GM12878 (cell line): Measurements from ENCODE around the gene CDKL2. TPM values are rescaled to one million over a fixed set of nuclear protein-coding genes. Genes with fewer than 3 reads are reported as not detected.
A peak's percentile ranks its signal among the peaks of the same experiment; 100 is the strongest.

Experiments
- ATAC-seq: fragments of 200-7000 bp; cut with Tn5 transposase; 3 replicates; pipeline ENCODE4 v1.9.1; 2020; ENCODE audit warnings: mild to moderate bottlenecking, moderate library complexity
- BruUV-seq: library from RNA; stranded (reverse); fragments of 400-500 nt; replicated peaks from 2 replicates; lab custom pipeline; 2021; lab: Mats Ljungman, UMichigan
- CTCF ChIA-PET: fragments of 300-600 bp; sonication (Branson Sonifier 250); formaldehyde crosslinking; extraction: SDS; loops from one replicate; lab custom pipeline; 2021; ENCODE audit warnings: inconsistent platforms; lab: Yijun Ruan, JAX
- POLR2A ChIA-PET: fragments of 350-600 bp; formaldehyde crosslinking; extraction: SDS; loops from one replicate; lab custom pipeline; 2021; ENCODE audit warnings: inconsistent platforms; lab: Charles Lee
- RAD21 ChIA-PET: fragments of 300-600 bp; sonication (Branson Sonifier 250); formaldehyde crosslinking; loops from one replicate; lab custom pipeline; 2023; ENCODE audit warnings: antibody characterized with exemption; ENCODE audit not compliant: unreplicated experiment; lab: Charles Lee
- SMC1A ChIA-PET: fragments of 300-600 bp; sonication (Branson Sonifier 250); formaldehyde crosslinking; loops from one replicate; lab custom pipeline; 2023; ENCODE audit not compliant: unreplicated experiment, uncharacterized antibody; lab: Charles Lee
- DNase-seq: peaks from one replicate; pipeline ENCODE4 v3.0.0-alpha.2; 2011; ENCODE audit warnings: low read depth, low spot score
- FAIRE-seq: peaks from 3 replicates; lab custom pipeline; 2011; peaks lifted over from hg19 to GRCh38; lab: Jason Lieb, UNC
- H2AFZ ChIP-seq: 2 replicates; pipeline ENCODE4 v1.6.0; 2011; ENCODE audit warnings: low read depth, low read length, control low read depth; ENCODE audit not compliant: control insufficient read depth
- H3K27ac ChIP-seq: 2 replicates; pipeline ENCODE4 v1.5.1; 2011; ENCODE audit warnings: control low read depth; ENCODE audit not compliant: control insufficient read depth, insufficient read depth
- H3K27me3 ChIP-seq, 2 experiments: replicated peaks in 1 of 2; 2 replicates each; pipeline versions ENCODE4 v1.6.0 to v1.6.1; 2011; ENCODE audit warnings: low read length in 1 of 2; ENCODE audit not compliant: control insufficient read depth in 2 of 2, insufficient read depth in 2 of 2
- H3K36me3 ChIP-seq, 2 experiments: 2 replicates each; pipeline ENCODE4 v1.5.1; 2011; ENCODE audit warnings: low read length in 1 of 2; ENCODE audit not compliant: control insufficient read depth in 2 of 2, insufficient read depth in 2 of 2
- H3K4me1 ChIP-seq: 2 replicates; pipeline ENCODE4 v1.6.1; 2011; ENCODE audit warnings: mild to moderate bottlenecking, low read length, moderate library complexity, mixed read lengths; ENCODE audit not compliant: control insufficient read depth, insufficient read depth
- H3K4me2 ChIP-seq: 2 replicates; pipeline ENCODE4 v1.6.0; 2011; ENCODE audit warnings: control low read depth; ENCODE audit not compliant: control insufficient read depth, insufficient read depth
- H3K4me3 ChIP-seq: fragments of 200-600 bp; sonication (generic); 2 replicates; pipeline ENCODE4 v1.5.1; 2016
- H3K79me2 ChIP-seq: 2 replicates; pipeline ENCODE4 v1.6.0; 2011; ENCODE audit warnings: low read length; ENCODE audit not compliant: control insufficient read depth, insufficient read depth
- H3K9ac ChIP-seq: 2 replicates; pipeline ENCODE4 v1.8.0; 2011; ENCODE audit warnings: low read length, control low read depth, mixed read lengths; ENCODE audit not compliant: control insufficient read depth, insufficient read depth
- H3K9me3 ChIP-seq: replicated peaks from 3 replicates; pipeline ENCODE4 v1.5.1; 2011; ENCODE audit warnings: mild to moderate bottlenecking, low read length; ENCODE audit not compliant: control insufficient read depth, insufficient read depth
- H4K20me1 ChIP-seq: 2 replicates; pipeline ENCODE4 v1.6.0; 2011; ENCODE audit not compliant: control insufficient read depth, insufficient read depth
- CEBPB ChIP-seq, 2 experiments: fragments of 150-350 bp in 1 of 2; IDR thresholded peaks; 2 replicates each; pipeline ENCODE4 v1.6.1; 2012 to 2014; ENCODE audit warnings: low read depth in 2 of 2, low read length in 2 of 2, borderline replicate concordance in 1 of 2, inconsistent platforms in 1 of 2
- CREM ChIP-seq: IDR thresholded peaks from 2 replicates; pipeline ENCODE4 v1.6.1; 2014; ENCODE audit warnings: antibody characterized with exemption, low read depth
- E4F1 ChIP-seq: fragments of 450-650 bp; IDR thresholded peaks from 2 replicates; pipeline ENCODE4 v1.6.1; 2018; ENCODE audit warnings: borderline replicate concordance, mild to moderate bottlenecking; ENCODE audit not compliant: partially characterized antibody
- EED ChIP-seq: sonication (generic); IDR thresholded peaks from 2 replicates; pipeline ENCODE4 v1.6.1; 2016; ENCODE audit warnings: antibody characterized with exemption, low read depth
- FOXK2 ChIP-seq: fragments of 450-650 bp; IDR thresholded peaks from 2 replicates; pipeline ENCODE4 v1.6.1; 2017; ENCODE audit warnings: mild to moderate bottlenecking, moderate library complexity
- NR2C2 ChIP-seq: IDR thresholded peaks from 2 replicates; pipeline ENCODE4 v1.6.1; 2011; ENCODE audit warnings: borderline replicate concordance, low read depth; ENCODE audit not compliant: control insufficient read depth, insufficient read length
- PML ChIP-seq: IDR thresholded peaks from 2 replicates; pipeline ENCODE4 v1.6.1; 2012; ENCODE audit warnings: low read length, inconsistent platforms
- RELA ChIP-seq: fragments of 450-650 bp; IDR thresholded peaks from 2 replicates; pipeline ENCODE4 v1.8.0; 2014; ENCODE audit warnings: borderline replicate concordance; ENCODE audit not compliant: partially characterized antibody
- SMAD5 ChIP-seq: IDR thresholded peaks from 2 replicates; pipeline ENCODE4 v1.6.1; 2016; ENCODE audit warnings: antibody characterized with exemption, low read depth
- STAT1 ChIP-seq: fragments of 450-650 bp; conservative IDR thresholded peaks from 2 replicates; pipeline ENCODE4 v1.6.1; 2014; ENCODE audit warnings: antibody characterized with exemption, mild to moderate bottlenecking
- TCF12 ChIP-seq: IDR thresholded peaks from 2 replicates; pipeline ENCODE4 v1.6.1; 2011; ENCODE audit warnings: low read depth, mild to moderate bottlenecking, low read length
- USF2 ChIP-seq: IDR thresholded peaks from 2 replicates; pipeline ENCODE4 v1.6.1; 2011; ENCODE audit warnings: low read depth, low read length, improper control_type of control experiment, borderline replicate concordance
- WGBS: methylation state at CpG from one replicate; pipeline ENCODE4 v1.1.6; 2016; ENCODE audit warnings: low lambda C conversion rate; ENCODE audit not compliant: insufficient replicate concordance, insufficient coverage; ENCODE audit errors: missing lambda C conversion rate; 5-methylcytosine and 5-hydroxymethylcytosine counted together
- in situ Hi-C: fragments of 300-500 bp; cut with MboI; formaldehyde crosslinking; loops from 9 replicates; pipeline ENCODE4 v1.14.3; 2018; ENCODE audit warnings: mixed read lengths
- intact Hi-C: fragments of 100-400 bp; cut with micrococcal nuclease; formaldehyde crosslinking; loops from one replicate; pipeline ENCODE4 v1.14.2; 2022; ENCODE audit not compliant: unreplicated experiment
- polyA plus RNA-seq, 11 experiments: library from polyadenylated mRNA; depleted of rRNA in 4 of 11; unstranded in 6 of 11; stranded (reverse) in 5 of 11; fragments of >200 nt; fragmentation: Nextera tagmentation in 4 of 11; fragmentation: Illumina TruSeq in 1 of 11; extraction: Ambion mirVana in 4 of 11; extraction: Trizol in 1 of 11; gene quantifications; 1 replicate in 1 of 11; 2 replicates in 10 of 11; pipeline versions ENCODE4 v1.2.1 to v1.2.3, GENCODE V29; 2011 to 2016; ENCODE audit warnings: inconsistent platforms in 2 of 11, missing spikeins in 2 of 11, low read depth in 1 of 11
- total RNA-seq, 4 experiments: library from RNA; depleted of rRNA in 3 of 4; stranded (reverse); fragments of >200 nt in 3 of 4; fragmentation: Illumina TruSeq in 1 of 4; extraction: Trizol in 1 of 4; gene quantifications; 2 replicates each; pipeline versions ENCODE4 v1.2.1 to v1.2.3, GENCODE V29; 2013 to 2021
- TF ChIP-seq, protein P1 (sequence below): fragments of 450-650 bp; conservative IDR thresholded peaks from 2 replicates; pipeline ENCODE4 v1.6.1; 2017; ENCODE audit warnings: mild to moderate bottlenecking, moderate library complexity
- TF ChIP-seq, protein P2 (sequence below): fragments of 450-650 bp; IDR thresholded peaks from 2 replicates; pipeline ENCODE4 v1.6.1; 2017; ENCODE audit warnings: mild to moderate bottlenecking, moderate library complexity

The CDKL2 gene
- total and polyA plus RNA-seq, 10 of the 15 experiments (the other 5 are each of a cell fraction or from before 2014, with no cell fraction given), result 0.05 to 0.24 (median 0.06) TPM; not detected in 7

DNA sequence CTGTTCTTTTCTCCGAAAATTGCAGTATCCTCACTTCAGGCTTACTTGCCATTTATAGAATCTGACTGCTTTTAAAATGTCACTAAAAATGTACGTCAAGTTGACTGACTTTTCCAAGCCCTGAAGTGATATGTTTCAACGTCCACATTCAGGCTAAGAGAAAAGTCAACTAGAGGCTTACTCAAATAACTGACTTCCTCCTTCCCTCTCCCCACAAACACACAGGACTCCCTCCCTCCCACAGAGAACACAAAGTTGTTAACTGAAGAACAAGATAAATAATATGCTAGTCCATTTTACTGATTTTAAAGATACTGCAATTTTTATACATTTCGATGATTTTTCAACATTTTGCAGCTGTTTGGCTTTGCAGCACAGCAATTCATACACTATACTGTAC lies 13.8 kb upstream of the CDKL2 start (continued):
- no peak for TF ChIP-seq CREM
- TF ChIP-seq, all 136 proteins: peak for 0

DNA sequence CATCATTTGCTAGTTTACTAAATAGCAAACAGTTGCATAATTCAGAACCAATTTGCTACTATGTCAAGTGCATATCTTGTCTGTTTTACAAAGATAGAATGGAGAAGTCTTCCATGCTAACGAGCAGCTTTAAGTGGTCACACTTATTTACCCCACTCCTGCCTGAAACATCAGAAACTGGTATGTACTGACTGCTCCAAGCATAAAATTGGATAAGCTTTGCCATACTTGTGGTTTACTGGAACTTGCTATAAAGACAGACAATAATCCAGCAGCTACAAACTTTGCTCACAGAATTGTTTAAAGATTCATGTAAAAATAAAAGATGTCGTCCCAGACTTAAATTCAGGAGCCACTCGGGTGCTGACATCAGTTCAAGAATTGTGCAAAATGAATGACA lies 13.3 kb upstream of the CDKL2 start:
- Histone ChIP-seq H3K27me3 (no peaks in the 10 kb centered on the region), H3K27ac (no peak overlapping the region), H4K20me1 (no peaks in the 10 kb centered on the region), H3K9ac (no peak overlapping the region), H3K4me3 (no peak overlapping the region), H3K9me3 (no peaks in the 10 kb centered on the region), H3K4me1 (no peaks in the 10 kb centered on the region), H3K36me3 (peaks cover 6 to 10% of the 10 kb centered on the region in 2 experiments), H3K4me2 (no peak overlapping the region), H2AFZ (no peak overlapping the region), H3K79me2 (no peaks in the 10 kb centered on the region)
- intact Hi-C loops, result no loop called here
- in situ Hi-C loops, result no loop called here
- ChIA-PET POLR2A (no interaction called here), CTCF (interaction anchor here (0.5 to 1.1 kb wide), 2 partner anchors 10 to 32 kb away, joined by 3 read pairs; no protein-coding TSS in a partner anchor), SMC1A (interaction anchor here (1.4 kb wide), 1 partner anchor 117 kb away, joined by 3 read pairs; no protein-coding TSS in a partner anchor), RAD21 (no interaction called here)
- DNase-seq, result no peak
- WGBS, result 69% methylated on average over 3 of the region's 3 CpGs
- FAIRE-seq, result peak; percentile 31
- BruUV-seq, result TSS peak; percentile 46
- no peak for ATAC-seq
- TF ChIP-seq STAT1 (no peak), E4F1 (no peak), SMAD5 (no peak), TCF12 (no peak), NR2C2 (no peak), CEBPB (IDR thresholded peaks at IDR 0.05; ENCODE audit: borderline replicate concordance in 1 of 2, low read depth in 2 of 2, low read length in 2 of 2) (no peak), RELA (no peak), USF2 (no peak), PML (no peak), FOXK2 (no peak), EED (no peak)
- TF ChIP-seq, protein P1, sequence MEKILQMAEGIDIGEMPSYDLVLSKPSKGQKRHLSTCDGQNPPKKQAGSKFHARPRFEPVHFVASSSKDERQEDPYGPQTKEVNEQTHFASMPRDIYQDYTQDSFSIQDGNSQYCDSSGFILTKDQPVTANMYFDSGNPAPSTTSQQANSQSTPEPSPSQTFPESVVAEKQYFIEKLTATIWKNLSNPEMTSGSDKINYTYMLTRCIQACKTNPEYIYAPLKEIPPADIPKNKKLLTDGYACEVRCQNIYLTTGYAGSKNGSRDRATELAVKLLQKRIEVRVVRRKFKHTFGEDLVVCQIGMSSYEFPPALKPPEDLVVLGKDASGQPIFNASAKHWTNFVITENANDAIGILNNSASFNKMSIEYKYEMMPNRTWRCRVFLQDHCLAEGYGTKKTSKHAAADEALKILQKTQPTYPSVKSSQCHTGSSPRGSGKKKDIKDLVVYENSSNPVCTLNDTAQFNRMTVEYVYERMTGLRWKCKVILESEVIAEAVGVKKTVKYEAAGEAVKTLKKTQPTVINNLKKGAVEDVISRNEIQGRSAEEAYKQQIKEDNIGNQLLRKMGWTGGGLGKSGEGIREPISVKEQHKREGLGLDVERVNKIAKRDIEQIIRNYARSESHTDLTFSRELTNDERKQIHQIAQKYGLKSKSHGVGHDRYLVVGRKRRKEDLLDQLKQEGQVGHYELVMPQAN, result no peak
- TF ChIP-seq, protein P2, sequence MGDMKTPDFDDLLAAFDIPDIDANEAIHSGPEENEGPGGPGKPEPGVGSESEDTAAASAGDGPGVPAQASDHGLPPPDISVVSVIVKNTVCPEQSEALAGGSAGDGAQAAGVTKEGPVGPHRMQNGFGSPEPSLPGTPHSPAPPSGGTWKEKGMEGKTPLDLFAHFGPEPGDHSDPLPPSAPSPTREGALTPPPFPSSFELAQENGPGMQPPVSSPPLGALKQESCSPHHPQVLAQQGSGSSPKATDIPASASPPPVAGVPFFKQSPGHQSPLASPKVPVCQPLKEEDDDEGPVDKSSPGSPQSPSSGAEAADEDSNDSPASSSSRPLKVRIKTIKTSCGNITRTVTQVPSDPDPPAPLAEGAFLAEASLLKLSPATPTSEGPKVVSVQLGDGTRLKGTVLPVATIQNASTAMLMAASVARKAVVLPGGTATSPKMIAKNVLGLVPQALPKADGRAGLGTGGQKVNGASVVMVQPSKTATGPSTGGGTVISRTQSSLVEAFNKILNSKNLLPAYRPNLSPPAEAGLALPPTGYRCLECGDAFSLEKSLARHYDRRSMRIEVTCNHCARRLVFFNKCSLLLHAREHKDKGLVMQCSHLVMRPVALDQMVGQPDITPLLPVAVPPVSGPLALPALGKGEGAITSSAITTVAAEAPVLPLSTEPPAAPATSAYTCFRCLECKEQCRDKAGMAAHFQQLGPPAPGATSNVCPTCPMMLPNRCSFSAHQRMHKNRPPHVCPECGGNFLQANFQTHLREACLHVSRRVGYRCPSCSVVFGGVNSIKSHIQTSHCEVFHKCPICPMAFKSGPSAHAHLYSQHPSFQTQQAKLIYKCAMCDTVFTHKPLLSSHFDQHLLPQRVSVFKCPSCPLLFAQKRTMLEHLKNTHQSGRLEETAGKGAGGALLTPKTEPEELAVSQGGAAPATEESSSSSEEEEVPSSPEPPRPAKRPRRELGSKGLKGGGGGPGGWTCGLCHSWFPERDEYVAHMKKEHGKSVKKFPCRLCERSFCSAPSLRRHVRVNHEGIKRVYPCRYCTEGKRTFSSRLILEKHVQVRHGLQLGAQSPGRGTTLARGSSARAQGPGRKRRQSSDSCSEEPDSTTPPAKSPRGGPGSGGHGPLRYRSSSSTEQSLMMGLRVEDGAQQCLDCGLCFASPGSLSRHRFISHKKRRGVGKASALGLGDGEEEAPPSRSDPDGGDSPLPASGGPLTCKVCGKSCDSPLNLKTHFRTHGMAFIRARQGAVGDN, result no peak
